Lung (tissue), 12 donors: ENCODE data around the gene INSYN2A. TPM values are rescaled to one million over a fixed set of nuclear protein-coding genes. Genes with fewer than 3 reads are reported as not detected.

Source experiments
- ATAC-seq: fragments of 200-7000 bp; cut with Tn5 transposase; one replicate; pipeline ENCODE4 v1.9.1; 2020; ENCODE audit warnings: moderate number of reproducible peaks; ENCODE audit not compliant: insufficient read depth, low FRiP score
- DNase-seq, 3 donors: peaks; one replicate each; pipeline ENCODE4 v3.0.0-alpha.2; 2013 to 2017
- H3K27ac ChIP-seq, 2 donors: one replicate each; pipeline ENCODE4 v1.5.1; 2013; ENCODE audit warnings: mild to moderate bottlenecking in 2 of 2, moderate library complexity in 2 of 2, control low read depth in 1 of 2, inconsistent platforms in 1 of 2, low read depth in 1 of 2, low read length in 1 of 2
- H3K27me3 ChIP-seq, 3 donors: one replicate each; pipeline ENCODE4 v1.5.1; 2013; ENCODE audit warnings: low read length in 2 of 3; ENCODE audit not compliant: control insufficient read depth in 3 of 3, insufficient read depth in 3 of 3
- H3K36me3 ChIP-seq, 4 donors: one replicate each; pipeline ENCODE4 v1.5.1; 2013; ENCODE audit warnings: low read length in 4 of 4, mild to moderate bottlenecking in 1 of 4, moderate library complexity in 1 of 4; ENCODE audit not compliant: control insufficient read depth in 4 of 4, insufficient read depth in 4 of 4
- H3K4me1 ChIP-seq, 5 donors: one replicate each; pipeline ENCODE4 v1.5.1; 2013; ENCODE audit warnings: low read length in 5 of 5, mild to moderate bottlenecking in 2 of 5, moderate library complexity in 1 of 5; ENCODE audit not compliant: control insufficient read depth in 5 of 5, insufficient read depth in 5 of 5
- H3K4me3 ChIP-seq: one replicate; pipeline ENCODE4 v1.5.1; 2013; ENCODE audit warnings: mild to moderate bottlenecking, control low read depth, moderate library complexity
- H3K9ac ChIP-seq, 2 donors: one replicate each; pipeline ENCODE4 v1.5.1; 2013; ENCODE audit warnings: low read length in 2 of 2, control low read depth in 1 of 2; ENCODE audit not compliant: insufficient read depth in 1 of 2
- H3K9me3 ChIP-seq, 4 donors: one replicate each; pipeline ENCODE4 v1.5.1; 2013; ENCODE audit warnings: low read length in 3 of 4, mild to moderate bottlenecking in 1 of 4, moderate library complexity in 1 of 4; ENCODE audit not compliant: control insufficient read depth in 4 of 4, insufficient read depth in 3 of 4
- WGBS, 2 donors: extraction: QIAGEN DNeasy Blood & Tissue Kit; methylation state at CpG; one replicate each; pipeline ENCODE4 v1.1.7; 2013; 5-methylcytosine and 5-hydroxymethylcytosine counted together
- polyA plus RNA-seq, 2 donors: library from polyadenylated mRNA; stranded (reverse); fragments of 200-250 nt; gene quantifications; one replicate each; pipeline ENCODE4 v1.2.1, GENCODE V29; 2013
- total RNA-seq, 2 donors: library from RNA; depleted of rRNA in 1 of 2; stranded (reverse); fragments of >200 nt in 1 of 2; gene quantifications; one replicate each; pipeline ENCODE4 v1.2.1, GENCODE V29; 2014 to 2021
- TF ChIP-seq, protein P1 (sequence below): IDR thresholded peaks from 2 replicates; pipeline ENCODE4 v1.5.1; 2012; ENCODE audit warnings: mild to moderate bottlenecking; ENCODE audit errors: control extremely low read depth, extremely low read depth
- donor health status: control.
- donor health status: control.
- donor health status: Bipolar disorder and iron deficiency.
- donor health status: healthy.
- donor health status: DM: yes; HTN: yes; CAD: no.

INSYN2A gene
- total and polyA plus RNA-seq, 4 donors: 0.05 to 2.3 (median 0.13) TPM

DNA sequence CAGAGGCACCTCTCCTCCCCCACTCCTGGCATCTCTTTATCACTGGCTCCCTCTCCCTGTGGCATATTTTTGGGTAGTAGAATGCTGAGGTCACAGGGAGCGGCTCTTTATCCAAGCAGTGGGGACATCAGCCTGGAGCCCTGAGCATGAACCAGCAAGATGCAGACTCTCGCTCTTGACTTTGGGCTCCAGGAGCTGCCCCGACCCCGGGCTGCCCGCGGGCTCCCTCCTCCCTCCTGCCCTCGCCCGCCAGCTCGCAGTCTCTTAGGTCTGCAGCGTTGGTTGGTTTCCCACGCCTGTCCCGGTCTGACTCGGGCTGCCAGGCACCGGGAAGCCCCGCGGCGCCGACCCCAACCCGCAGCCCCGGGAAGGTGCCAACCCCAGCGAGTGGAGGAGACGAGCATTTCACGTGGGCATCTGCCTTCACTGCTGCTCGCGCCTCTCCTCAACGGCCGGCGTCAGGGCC lies 1.3 kb downstream of the INSYN2A start:
- Histone ChIP-seq H3K9me3 (no peaks in the 10 kb centered on the region), H3K36me3 (peaks cover 0 to 5% (median 0%) of the 10 kb centered on the region in 4 donors), H3K4me3 (peak overlapping the region; percentile 28), H3K27ac (no peak overlapping the region), H3K9ac (no peak overlapping the region), H3K27me3 (peaks cover 3 to 22% (median 7%) of the 10 kb centered on the region in 3 donors), H3K4me1 (peaks cover 0 to 25% (median 7%) of the 10 kb centered on the region in 5 donors)
- peak in 2 of 3 donors; percentile 18 for DNase-seq
- ATAC-seq: no peak
- 3 to 4% methylated on average over 27 to 28 of the region's 28 CpGs for WGBS, 2 donors
- TF ChIP-seq, protein P1, sequence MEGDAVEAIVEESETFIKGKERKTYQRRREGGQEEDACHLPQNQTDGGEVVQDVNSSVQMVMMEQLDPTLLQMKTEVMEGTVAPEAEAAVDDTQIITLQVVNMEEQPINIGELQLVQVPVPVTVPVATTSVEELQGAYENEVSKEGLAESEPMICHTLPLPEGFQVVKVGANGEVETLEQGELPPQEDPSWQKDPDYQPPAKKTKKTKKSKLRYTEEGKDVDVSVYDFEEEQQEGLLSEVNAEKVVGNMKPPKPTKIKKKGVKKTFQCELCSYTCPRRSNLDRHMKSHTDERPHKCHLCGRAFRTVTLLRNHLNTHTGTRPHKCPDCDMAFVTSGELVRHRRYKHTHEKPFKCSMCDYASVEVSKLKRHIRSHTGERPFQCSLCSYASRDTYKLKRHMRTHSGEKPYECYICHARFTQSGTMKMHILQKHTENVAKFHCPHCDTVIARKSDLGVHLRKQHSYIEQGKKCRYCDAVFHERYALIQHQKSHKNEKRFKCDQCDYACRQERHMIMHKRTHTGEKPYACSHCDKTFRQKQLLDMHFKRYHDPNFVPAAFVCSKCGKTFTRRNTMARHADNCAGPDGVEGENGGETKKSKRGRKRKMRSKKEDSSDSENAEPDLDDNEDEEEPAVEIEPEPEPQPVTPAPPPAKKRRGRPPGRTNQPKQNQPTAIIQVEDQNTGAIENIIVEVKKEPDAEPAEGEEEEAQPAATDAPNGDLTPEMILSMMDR: no peak

DNA sequence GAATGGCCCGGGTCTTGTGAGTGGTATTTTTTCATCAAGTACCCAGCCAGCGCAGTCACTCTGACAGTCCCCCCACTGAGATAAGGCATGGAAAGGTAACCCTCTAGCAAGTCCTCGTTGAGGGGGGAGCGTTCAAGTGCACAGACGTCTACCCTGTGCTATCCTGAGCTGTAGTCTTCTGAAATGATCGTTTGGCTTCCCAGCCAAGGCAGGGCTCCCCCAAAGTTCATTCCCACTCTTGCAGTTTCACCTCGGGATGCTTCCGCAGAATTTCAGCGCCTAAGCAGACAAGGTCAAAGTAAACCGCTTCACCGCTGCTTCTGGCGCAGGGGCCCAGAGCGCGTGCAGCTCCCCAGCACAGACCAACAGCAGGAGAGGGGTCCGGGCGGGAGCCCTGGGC lies 1.8 kb downstream of the INSYN2A start:
- Histone ChIP-seq H3K36me3 (peaks cover 0 to under 1% (median 0%) of the 10 kb centered on the region in 4 donors), H3K4me3 (no peak overlapping the region), H3K9me3 (no peaks in the 10 kb centered on the region), H3K4me1 (peaks cover 0 to 25% (median 7%) of the 10 kb centered on the region in 5 donors), H3K27ac (no peak overlapping the region), H3K9ac (no peak overlapping the region), H3K27me3 (peaks cover 3 to 22% (median 7%) of the 10 kb centered on the region in 3 donors)
- 43 to 49% methylated on average over 16 of the region's 16 CpGs for WGBS, 2 donors
- DNase-seq: no peak
- no peak for ATAC-seq
- TF ChIP-seq, protein P1: no peak

DNA sequence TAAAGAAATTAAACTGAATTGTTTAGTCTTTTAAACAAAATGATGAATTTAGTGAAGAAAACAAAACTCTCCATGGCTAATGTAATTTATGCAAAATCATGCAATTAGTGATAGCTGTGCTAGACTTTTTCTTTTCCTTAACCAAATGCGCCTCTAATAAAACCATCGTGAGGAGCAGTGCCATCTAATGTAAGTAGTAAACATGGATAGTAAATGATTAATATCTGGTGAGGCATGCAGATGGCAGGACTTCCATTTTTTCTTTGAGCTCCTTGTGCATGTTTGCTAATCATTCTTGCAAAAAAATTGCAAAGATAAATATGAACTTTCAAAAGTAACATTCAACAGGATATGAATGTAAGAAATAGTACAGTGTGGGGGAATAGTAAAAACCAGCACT lies 2.3 kb downstream of the INSYN2A start:
- ATAC-seq: no peak

More for the DNA sequence above, 2.3 kb downstream of the INSYN2A start:
- Histone ChIP-seq H3K9me3 (no peaks in the 10 kb centered on the region), H3K9ac (no peak overlapping the region), H3K4me3 (no peak overlapping the region), H3K36me3 (no peaks in the 10 kb centered on the region), H3K4me1 (peaks cover 0 to 25% (median 7%) of the 10 kb centered on the region in 5 donors), H3K27me3 (peaks cover 3 to 22% (median 7%) of the 10 kb centered on the region in 3 donors), H3K27ac (no peak overlapping the region)
- WGBS, 2 donors: 72 to 77% methylated on average over 2 of the region's 2 CpGs
- DNase-seq: peak in 1 of 3 donors; percentile 24
- TF ChIP-seq, protein P1: no peak
